SW480 (cell line): ENCODE results near the gene TPTE2.
"Not testable (repeated sequence)": the region's sequence is repeated elsewhere in the genome, so short reads cannot be mapped to it uniquely, and the experiment has no call there.

Experiments
- DNase-seq: peaks from one replicate; pipeline ENCODE4 v3.0.0-alpha.2; 2016; ENCODE audit warnings: low spot score

TPTE2 gene

DNA sequence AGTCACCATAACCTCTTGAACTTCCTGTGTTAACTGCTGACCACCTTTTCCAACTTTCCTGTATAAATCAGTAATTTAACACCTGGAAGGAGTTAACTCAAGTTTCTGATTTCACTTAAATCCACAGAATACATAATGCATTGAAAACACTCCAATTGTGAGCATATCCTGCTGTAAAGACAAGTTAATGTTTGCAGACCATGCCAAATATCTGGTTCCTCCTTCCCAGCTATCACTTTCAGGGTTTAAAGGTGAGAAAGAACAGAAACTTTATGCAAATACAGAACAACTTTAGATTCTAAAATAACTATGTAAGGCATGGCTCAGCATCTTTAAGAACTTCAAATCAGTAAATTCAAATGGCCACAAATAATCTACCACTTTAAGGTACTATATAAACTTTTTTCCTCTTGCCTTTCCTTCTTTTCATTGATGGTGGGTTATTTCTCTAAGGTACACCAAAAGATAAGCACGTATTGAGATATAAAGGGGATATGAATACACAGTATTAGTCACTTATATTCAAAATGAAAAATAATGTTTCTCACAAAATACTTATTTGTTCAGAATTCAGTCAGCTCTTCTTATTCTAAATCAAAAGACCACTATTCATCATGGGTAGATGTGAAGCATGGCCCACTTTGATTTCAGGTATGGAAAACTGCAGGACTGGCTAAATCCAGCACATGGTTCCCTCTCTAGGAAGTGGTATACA lies 6.6 kb upstream of the TPTE2 start:
- no peak for DNase-seq

- no peak for DNase-seq
These were observed 253 bp upstream of the TPTE2 start for GRCh38 chr13:19561585-19561984.

GRCh38 chr13:19560672-19561071 lies 660 bp downstream of the TPTE2 start:
- DNase-seq, result not testable (repeated sequence)

GRCh38 chr13:19559739-19560138 lies 1.6 kb downstream of the TPTE2 start:
- not testable (repeated sequence) for DNase-seq

GRCh38 chr13:19557287-19557686 lies 4.0 kb downstream of the TPTE2 start:
- DNase-seq, result not testable (repeated sequence)

GRCh38 chr13:19549245-19549644 lies 12.1 kb downstream of the TPTE2 start:
- not testable (repeated sequence) for DNase-seq

- DNase-seq, result not testable (repeated sequence)
These were observed 35.7 kb downstream of the TPTE2 start for GRCh38 chr13:19525634-19526033.

- DNase-seq, result no peak
These were observed 42.3 kb downstream of the TPTE2 start for GRCh38 chr13:19519049-19519448.

DNA sequence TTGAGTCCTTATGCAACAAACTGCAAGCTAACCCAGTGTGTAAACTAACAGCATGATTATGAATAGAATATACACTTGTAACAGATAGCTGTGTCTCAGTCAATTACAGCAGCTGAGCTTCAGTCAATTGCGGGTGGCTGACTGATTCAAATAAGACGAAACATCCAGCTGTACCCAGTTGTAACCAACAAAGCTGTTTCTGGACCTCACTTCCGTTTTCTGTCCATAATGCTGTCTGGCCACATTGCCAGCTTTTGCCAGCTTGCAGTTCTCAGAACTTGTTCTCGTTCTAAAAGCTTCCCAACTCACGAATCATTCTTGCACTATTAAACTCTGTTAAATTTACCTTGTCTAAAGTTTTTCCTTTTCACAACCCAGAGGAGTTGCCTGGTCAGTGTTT lies 53.7 kb downstream of the TPTE2 start:
- DNase-seq, result not testable (repeated sequence)

- peak; percentile 2 for DNase-seq
These were observed 101.2 kb downstream of the TPTE2 start for GRCh38 chr13:19460126-19460525.

DNA sequence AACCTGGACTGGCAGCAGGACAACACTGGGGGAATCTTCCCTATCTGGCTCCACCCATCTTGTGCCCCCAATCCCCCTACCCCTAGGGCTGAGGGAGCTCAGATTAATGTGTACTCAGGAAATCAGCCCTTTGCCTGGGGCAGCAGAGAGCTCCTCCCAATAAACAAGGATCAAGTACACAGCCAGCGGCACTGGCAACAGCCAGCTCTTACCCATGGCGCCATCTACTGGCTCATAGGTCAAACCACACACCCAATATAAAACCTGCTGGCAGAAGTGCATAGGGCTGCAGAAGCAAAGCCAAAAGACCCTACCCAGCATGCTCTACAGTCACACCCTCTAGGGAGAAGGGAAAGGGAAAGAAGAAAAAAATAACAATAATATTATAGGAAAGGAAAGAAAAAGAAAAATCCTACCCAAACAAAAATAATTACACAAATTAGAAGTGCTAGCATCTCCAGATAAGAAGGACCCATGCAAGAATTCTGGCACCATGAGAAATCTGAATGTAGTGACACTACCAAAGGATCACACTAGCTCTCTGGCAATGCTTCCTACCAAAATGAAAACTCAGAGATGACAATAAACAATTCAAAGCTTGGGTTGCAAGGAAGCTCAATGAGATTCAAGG lies 122.2 kb downstream of the TPTE2 start:
- peak; percentile 62 for DNase-seq

GRCh38 chr13:19437780-19438179 lies 123.6 kb downstream of the TPTE2 start:
- not testable (repeated sequence) for DNase-seq

DNA sequence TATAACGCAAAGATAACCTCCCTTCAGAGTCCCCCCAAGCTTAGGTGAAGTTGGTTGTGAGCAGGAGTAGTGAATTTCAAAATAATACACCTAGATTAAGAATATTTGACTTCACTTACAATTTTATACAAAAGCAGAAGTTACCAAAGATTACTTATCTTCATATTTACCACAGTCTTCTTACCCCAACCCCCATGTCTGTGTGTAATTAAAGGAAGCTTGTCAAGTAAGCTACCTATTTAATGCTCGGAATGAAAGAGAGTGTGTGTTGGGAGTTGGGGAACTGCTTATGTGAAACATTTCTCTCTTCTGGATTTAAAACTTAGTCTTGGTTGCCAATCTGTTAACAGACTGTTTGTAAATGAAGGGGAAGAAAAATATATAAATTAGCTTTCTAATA lies 139.1 kb downstream of the TPTE2 start:
- not testable (repeated sequence) for DNase-seq

DNA sequence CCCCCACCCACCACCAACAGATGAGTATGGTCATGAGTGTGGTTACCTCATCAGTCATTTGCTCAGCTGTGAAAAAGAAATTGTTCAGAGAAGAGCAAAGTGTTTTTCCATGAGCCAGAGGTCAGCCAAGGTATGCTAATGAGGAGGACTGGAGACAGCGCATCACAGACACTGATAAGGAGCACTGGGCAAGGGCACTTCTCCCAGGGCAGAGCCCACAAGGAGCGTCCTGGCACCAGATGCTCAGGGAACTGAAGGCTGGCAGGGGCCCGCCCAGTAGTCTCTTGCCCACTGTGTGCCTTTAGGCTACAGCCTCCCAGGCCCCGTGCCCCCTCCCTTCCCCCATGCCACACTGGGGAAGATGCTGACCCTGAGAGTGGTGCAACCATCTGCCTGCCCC lies 148.8 kb downstream of the TPTE2 start:
- DNase-seq, result not testable (repeated sequence)

GRCh38 chr13:19382746-19383511 lies 178.4 kb downstream of the TPTE2 start:
- DNase-seq, result not testable (repeated sequence)

DNA sequence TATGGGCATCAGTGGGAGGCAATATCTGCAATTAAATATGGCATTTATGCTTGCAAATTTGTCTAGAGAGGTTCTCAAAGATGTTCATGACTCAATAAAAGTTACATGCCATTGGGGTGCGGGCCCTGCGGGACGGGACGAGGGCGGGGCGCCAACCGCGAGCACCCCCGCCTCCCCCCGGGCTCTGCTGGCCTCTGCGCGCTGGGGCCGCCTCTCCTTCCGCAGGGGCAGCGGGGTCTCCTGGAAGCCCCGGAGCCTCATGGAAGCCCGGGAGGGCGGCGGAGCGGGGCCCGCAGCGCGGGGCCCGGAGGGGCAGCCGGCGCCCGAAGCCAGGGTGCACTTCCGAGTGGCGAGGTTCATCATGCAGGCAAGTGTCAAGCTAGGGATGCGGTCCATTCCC lies 179.2 kb downstream of the TPTE2 start:
- no peak for DNase-seq
